Measurements from ENCODE around the gene MTRF1.

Gene MTRF1

DNA sequence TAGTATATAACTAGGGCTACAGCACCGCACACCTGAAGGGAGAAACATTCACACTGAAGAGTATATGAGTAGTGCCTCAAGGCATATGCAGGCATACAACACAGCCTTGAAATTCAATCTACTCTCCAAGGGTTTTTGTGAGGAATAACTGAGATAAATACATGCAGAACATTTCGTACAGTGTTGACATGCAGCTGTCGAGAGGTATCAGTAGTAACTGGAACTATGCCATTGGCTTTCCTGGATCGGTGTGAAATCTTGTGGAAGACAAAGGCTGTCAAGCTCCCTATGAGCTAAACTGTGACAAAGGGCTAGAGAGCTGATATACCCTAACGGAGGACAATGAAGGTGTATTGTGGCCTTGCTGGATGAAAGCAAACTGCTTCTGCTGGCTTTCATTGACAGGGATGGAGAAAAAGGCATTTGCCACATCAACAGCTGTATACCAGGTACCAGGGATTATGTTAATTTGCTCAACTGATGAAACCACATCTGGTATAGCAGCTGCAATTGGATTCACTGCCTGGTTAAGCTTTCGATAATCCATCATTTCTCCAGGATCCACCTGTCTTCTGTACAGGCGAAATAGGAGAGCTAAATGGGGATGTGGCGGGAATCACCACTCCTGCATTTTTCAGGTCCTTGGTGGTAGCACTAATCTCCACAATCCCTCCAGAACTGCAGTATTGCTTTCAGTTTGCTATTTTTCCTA lies 16.3 kb downstream of the MTRF1 start:
- no peak for TF ChIP-seq SIN3A (IDR thresholded peaks at IDR 0.05; ENCODE audit: borderline replicate concordance, insufficient read depth, low read length)

DNA sequence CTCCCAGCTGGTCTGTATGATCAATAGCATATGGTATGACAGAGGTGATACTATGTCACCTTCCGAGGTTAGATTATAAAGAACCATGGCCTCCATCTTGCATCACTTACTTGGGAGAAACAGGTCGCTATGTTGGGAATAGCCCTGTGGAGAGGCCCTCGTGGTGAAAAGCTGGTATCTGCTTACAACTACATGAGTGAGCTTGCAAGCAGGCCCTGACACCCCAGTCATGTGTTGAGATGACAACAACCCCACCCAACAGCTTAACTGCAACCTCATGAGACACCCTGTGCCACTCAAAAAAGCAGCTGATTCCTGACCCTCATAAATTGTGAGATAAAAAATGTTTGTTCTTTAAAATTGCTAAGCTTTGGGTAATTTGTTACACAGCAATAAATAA lies 18.8 kb downstream of the MTRF1 start:
- TF ChIP-seq TAF1 (IDR thresholded peaks at IDR 0.05; ENCODE audit: borderline replicate concordance, insufficient read depth, low read length) (no peak), SIN3A (IDR thresholded peaks at IDR 0.05; ENCODE audit: borderline replicate concordance, insufficient read depth, low read length) (no peak), REST (IDR thresholded peaks at IDR 0.05; ENCODE audit: insufficient read depth in 1 of 2, low read depth in 2 of 2, low read length in 2 of 2) (no peak), POLR2AphosphoS5 (IDR thresholded peaks at IDR 0.05; ENCODE audit: low read depth, low read length) (no peak), FOXP2 (optimal IDR thresholded peaks at IDR 0.05; ENCODE audit: borderline replicate concordance, extremely low read depth, extremely low read length, insufficient read depth) (no peak)

DNA sequence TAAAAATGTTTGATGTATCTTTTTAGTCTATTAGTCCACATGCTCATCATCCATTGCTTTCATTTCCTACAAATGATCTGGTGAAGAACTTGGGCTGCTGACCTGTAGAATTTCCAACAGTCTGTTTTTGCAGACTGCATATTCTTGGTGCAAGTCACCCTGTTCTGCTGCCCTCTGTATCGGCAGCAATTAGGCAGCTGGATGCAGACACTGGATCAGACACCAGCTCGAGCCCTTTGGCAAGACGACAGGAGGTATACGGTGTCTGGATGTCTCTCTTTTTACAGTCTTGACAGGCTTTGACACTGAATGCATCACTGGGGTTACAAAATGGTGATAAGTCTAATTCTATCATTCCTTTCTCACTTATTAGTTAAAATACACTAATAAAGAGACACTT lies 21.8 kb downstream of the MTRF1 start:
- TF ChIP-seq TAF1 (IDR thresholded peaks at IDR 0.05; ENCODE audit: borderline replicate concordance, insufficient read depth, low read length) (no peak), SIN3A (IDR thresholded peaks at IDR 0.05; ENCODE audit: borderline replicate concordance, insufficient read depth, low read length) (no peak), FOXP2 (optimal IDR thresholded peaks at IDR 0.05; ENCODE audit: borderline replicate concordance, extremely low read depth, extremely low read length, insufficient read depth) (no peak), POLR2AphosphoS5 (IDR thresholded peaks at IDR 0.05; ENCODE audit: low read depth, low read length) (no peak), REST (IDR thresholded peaks at IDR 0.05; ENCODE audit: insufficient read depth in 1 of 2, low read depth in 2 of 2, low read length in 2 of 2) (no peak)

DNA sequence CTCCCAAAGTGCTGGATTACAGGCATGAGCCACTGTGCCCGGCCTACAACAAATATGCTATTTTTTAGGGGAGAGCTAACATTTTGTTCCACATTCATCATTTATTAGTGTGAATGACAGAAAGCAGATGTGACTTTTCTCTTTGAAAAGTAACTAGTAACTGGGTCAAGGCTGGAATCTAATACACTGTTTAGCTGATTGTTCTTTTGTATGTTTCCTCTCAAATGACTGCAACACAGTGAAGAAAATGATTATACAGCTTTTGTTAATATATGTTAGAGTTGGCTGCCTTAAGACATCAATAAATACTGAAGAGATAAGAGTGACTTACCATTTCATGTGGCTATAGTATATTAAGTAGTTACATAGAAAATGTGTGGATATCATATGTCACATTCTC lies 27.0 kb downstream of the MTRF1 start:
- TF ChIP-seq REST (IDR thresholded peaks at IDR 0.05; ENCODE audit: insufficient read depth in 1 of 2, low read depth in 2 of 2, low read length in 2 of 2) = no peak
- no peak for TF ChIP-seq FOXP2 (optimal IDR thresholded peaks at IDR 0.05; ENCODE audit: borderline replicate concordance, extremely low read depth, extremely low read length, insufficient read depth)
- TF ChIP-seq TAF1 (IDR thresholded peaks at IDR 0.05; ENCODE audit: borderline replicate concordance, insufficient read depth, low read length) = no peak
- TF ChIP-seq SIN3A (IDR thresholded peaks at IDR 0.05; ENCODE audit: borderline replicate concordance, insufficient read depth, low read length) = no peak
- no peak for TF ChIP-seq POLR2AphosphoS5 (IDR thresholded peaks at IDR 0.05; ENCODE audit: low read depth, low read length)

DNA sequence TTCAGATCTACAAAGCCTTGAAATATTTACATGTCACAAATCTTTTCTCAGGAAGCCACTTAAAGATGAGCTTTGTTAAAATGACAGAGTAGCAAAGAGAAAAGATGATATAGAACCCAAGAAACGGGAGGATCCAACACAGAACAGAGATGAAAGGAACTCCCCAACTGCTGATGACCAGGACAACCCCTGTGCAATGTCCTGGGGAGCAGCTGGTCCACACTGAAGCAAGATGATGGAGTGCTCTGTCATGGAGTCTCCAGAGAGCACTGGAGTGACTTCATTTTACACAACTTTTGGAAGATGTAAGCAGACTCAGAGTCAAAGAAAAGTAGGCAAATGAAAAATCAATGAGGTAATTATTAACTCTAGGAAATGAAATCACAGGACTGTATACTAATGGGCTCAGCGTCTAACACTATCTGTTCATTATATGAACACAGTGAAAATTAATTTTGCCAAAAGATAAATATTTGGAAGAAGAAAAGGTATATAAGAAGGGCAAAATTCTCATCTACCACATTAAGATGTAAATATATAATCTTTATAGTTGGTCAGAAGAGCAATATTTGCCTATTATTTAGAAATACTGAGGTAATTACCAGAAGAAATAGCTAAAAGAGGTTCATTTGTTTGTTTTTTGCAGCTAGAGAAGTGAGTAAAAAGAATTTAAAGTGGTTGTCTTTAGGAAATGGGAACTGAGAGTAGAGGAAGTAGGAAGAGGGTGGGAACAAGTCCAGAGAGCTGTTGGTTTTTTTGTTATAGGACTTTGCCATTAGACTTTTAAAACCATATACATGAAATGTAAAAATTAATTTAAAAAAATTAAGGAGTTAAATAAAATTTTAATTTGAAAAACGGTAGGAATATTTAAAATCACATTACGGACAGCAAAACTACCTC lies 30.5 kb downstream of the MTRF1 start:
- TF ChIP-seq SIN3A (IDR thresholded peaks at IDR 0.05; ENCODE audit: borderline replicate concordance, insufficient read depth, low read length) = no peak
- no peak for TF ChIP-seq REST (IDR thresholded peaks at IDR 0.05; ENCODE audit: insufficient read depth in 1 of 2, low read depth in 2 of 2, low read length in 2 of 2)
- TF ChIP-seq FOXP2 (optimal IDR thresholded peaks at IDR 0.05; ENCODE audit: borderline replicate concordance, extremely low read depth, extremely low read length, insufficient read depth) = no peak
- TF ChIP-seq POLR2AphosphoS5 (IDR thresholded peaks at IDR 0.05; ENCODE audit: low read depth, low read length) = no peak
- no peak for TF ChIP-seq TAF1 (IDR thresholded peaks at IDR 0.05; ENCODE audit: borderline replicate concordance, insufficient read depth, low read length)

All from PFSK-1 (cell line).